ENCODE data around the gene PRDM7.

Gene PRDM7

GRCh38 chr16:90050969-90051368 lies 26.2 kb downstream of the PRDM7 start:
- H3K4me3 ChIP-seq (ENCODE audit: low read depth, low read length): no peak overlapping the region
- TF ChIP-seq CTCF (conservative IDR thresholded peaks at IDR 0.05; ENCODE audit: low read depth, low read length): no peak
- DNase-seq (ENCODE audit: low read depth): no peak

- no peak overlapping the region for H3K4me3 ChIP-seq (ENCODE audit: low read depth, low read length)
- TF ChIP-seq CTCF (conservative IDR thresholded peaks at IDR 0.05; ENCODE audit: low read depth, low read length): no peak
Observed at GRCh38 chr16:90048737-90049330, 28.3 kb downstream of the PRDM7 start.

GRCh38 chr16:90048347-90048722 lies 28.8 kb downstream of the PRDM7 start:
- DNase-seq (ENCODE audit: low read depth): no peak
- TF ChIP-seq CTCF (conservative IDR thresholded peaks at IDR 0.05; ENCODE audit: low read depth, low read length): no peak
- no peak overlapping the region for H3K4me3 ChIP-seq (ENCODE audit: low read depth, low read length)

More at GRCh38 chr16:90048737-90049330, 28.3 kb downstream of the PRDM7 start:
- no peak for DNase-seq (ENCODE audit: low read depth)

GRCh38 chr16:90047714-90048346 lies 29.3 kb downstream of the PRDM7 start:
- peak overlapping the region; percentile 51 for H3K4me3 ChIP-seq (ENCODE audit: low read depth, low read length)
- DNase-seq (ENCODE audit: low read depth): no peak
- TF ChIP-seq CTCF (conservative IDR thresholded peaks at IDR 0.05; ENCODE audit: low read depth, low read length): no peak

- H3K4me3 ChIP-seq (ENCODE audit: low read depth, low read length): peak overlapping the region; percentile 51
- no peak for TF ChIP-seq CTCF (conservative IDR thresholded peaks at IDR 0.05; ENCODE audit: low read depth, low read length)
- DNase-seq (ENCODE audit: low read depth): peak; percentile 80
Observed at GRCh38 chr16:90046971-90047713, 30.0 kb downstream of the PRDM7 start.

- no peak for TF ChIP-seq CTCF (conservative IDR thresholded peaks at IDR 0.05; ENCODE audit: low read depth, low read length)
- peak overlapping the region; percentile 51 for H3K4me3 ChIP-seq (ENCODE audit: low read depth, low read length)
- DNase-seq (ENCODE audit: low read depth): no peak
Observed at GRCh38 chr16:90046122-90046970, 30.8 kb downstream of the PRDM7 start.

All from choroid plexus epithelial cell (primary cell).